ENCODE results near the gene AKAP12.

AKAP12 gene

DNA sequence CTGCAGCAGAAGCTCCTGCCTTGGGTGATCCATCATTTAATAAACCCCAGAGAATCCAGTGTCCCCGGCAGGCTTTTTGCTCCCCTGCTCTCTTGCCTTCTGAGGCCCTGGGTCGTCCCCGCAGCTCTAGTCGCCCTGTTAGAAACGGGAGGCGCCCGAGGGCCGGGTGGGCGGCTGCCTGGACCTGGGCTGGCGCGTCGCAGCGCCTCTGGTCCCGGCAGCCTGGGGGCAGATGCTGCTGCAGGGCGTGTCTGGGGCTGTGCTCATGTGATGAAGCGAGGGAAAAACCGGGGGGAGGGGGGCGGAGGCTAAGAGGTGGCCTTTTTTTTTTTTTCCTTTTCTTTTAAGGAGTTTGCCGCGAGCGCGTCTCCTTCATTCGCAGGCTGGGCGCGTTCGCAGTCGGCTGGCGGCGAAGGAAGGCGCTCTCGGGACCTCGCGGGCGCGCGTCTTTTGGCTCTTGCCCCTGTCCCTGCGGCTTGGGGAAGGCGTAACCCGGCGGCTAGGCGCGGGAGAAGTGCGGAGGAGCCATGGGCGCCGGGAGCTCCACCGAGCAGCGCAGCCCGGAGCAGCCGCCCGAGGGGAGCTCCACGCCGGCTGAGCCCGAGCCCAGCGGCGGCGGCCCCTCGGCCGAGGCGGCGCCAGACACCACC is 394 bp downstream of the AKAP12 start:
- no peak for DNase-seq (ENCODE audit: low read depth)

DNA sequence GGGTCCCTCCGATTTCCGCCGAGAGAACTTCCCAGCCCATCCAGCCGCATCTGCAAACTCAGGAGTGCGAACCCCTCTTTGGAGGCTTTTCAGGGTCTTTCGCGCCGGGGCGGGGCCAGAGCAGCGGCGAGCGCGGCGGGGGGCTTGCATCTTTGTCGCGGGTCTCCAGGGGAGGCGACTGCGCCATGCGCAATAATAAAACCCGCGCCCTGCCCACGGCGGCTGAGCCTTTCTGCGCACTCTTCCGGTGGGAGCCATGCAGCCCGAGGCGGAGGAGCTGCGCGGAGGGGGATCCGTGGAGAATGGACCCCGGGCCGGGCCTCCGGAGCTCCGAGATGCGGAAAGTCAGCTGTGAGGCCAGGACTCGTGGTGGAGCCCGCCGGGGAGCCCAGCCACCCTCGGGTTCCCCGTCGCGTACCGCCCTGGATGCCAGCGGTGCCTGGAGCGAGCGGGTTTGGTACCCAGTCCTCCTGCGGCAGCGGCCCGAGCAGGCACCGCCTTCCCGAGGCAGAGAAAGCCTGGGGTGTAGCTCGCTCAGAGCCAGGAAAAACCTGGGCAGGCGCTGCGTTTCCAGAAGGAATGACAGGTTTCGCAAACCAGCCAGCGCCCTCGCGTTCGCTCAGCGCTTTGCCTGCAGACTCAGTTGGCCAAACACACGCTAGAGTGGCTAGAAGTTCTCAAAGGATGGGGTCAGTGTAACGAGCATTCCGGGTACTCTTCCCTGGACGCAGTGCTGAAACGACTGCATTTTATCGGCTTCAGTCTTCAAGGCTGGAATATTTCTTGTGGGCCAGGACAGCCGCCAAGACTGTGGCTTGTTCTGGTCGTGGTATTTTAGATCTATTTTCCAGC is 1.2 kb downstream of the AKAP12 start:
- no peak for DNase-seq (ENCODE audit: low read depth)

GRCh38 chr6:151241853-151242252 is 2.1 kb downstream of the AKAP12 start:
- no peak for DNase-seq (ENCODE audit: low read depth)

- no peak for DNase-seq (ENCODE audit: low read depth)
These were observed 2.7 kb downstream of the AKAP12 start for GRCh38 chr6:151242420-151242861.

DNA sequence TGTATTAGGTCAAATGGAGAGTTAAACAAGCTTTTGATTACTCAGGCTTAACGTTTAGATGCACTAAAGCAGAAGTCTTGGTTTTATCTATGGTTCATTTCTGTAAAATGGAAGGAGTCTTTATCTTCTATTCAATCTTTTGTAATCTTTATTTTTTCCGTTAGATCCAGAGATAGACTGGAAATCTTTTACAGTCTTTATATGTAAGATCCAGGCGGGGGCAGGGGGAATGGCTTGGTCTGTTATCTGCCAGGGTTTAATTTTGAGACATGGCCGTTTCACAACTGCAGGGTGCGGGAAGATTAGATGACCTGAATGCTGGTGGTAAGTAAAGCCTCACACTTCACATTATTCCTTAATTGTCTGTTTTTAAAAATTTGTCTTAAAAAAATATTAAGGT is 3.7 kb downstream of the AKAP12 start:
- DNase-seq (ENCODE audit: low read depth), result no peak

- DNase-seq (ENCODE audit: low read depth), result no peak
These were observed 7.7 kb downstream of the AKAP12 start for GRCh38 chr6:151247490-151247889.

- DNase-seq (ENCODE audit: low read depth), result no peak
These were observed 8.5 kb downstream of the AKAP12 start for GRCh38 chr6:151248295-151248694.

DNA sequence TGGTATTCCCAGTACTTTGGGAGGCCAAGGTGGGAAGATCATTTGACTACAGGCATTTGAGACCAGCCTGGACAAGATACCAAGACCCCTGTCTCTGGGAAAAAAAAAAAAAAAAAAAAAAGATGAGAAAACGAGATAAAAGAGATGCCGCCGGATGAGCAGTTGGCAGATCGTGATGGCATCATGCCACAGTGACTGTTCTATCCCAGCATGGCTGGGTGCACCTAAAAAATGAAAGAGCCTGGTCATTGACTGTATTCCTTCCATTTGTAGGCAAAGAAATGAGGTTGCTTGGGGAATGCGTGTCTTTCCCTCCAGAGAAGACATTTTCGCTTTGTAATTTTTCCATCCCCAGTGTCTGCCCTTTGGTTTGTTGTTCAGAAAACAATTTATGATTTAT is 12.9 kb downstream of the AKAP12 start:
- DNase-seq (ENCODE audit: low read depth), result no peak

DNA sequence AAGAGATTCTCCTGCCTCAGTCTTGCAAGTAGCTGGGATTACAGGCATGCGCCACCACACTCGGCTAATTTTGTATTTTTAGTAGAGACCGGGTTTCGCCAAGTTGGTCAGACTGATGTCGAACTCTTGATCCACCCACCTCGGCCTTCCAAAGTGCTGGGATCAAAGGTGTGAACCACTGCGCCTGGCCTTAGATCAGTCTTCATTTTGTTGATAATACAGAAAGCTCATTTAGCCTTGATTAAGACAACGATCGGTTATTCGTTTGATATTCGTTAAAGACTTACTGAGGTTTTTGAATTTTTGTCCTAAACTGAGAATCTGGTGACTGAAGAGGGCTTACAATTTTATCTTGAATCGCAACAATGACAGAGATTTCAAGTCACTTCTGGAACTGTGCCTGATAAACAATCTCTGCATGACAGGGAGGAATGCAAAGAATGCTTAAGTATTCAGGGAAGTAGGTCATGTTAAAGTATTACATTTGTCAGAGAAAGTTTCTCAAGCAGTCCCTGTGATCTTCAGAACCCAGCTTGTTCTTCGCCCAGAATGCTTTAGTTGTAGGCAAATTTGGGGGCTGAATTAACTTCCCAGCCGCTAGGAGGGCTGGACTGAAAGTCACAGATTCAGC is 14.8 kb downstream of the AKAP12 start:
- DNase-seq (ENCODE audit: low read depth), result no peak

DNA sequence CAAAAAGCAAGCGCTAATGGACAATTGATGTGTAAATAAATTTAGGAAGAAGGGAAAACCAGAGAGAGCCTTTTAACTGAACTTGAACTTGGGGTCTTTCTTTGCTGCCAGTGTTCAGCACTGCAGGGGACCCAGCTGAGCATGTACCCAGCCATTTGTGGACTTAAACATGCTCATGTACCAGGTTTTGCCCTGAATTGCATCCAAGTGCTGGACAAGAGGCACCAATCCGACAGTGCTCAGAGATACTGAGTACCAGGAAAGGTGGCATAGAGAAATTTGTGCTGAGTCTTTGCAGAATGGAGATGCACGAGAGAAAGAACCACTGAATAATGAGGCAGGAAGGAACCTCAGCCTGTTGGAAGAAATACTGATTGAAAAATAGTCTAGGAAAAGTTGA is 16.0 kb downstream of the AKAP12 start:
- no peak for DNase-seq (ENCODE audit: low read depth)

DNA sequence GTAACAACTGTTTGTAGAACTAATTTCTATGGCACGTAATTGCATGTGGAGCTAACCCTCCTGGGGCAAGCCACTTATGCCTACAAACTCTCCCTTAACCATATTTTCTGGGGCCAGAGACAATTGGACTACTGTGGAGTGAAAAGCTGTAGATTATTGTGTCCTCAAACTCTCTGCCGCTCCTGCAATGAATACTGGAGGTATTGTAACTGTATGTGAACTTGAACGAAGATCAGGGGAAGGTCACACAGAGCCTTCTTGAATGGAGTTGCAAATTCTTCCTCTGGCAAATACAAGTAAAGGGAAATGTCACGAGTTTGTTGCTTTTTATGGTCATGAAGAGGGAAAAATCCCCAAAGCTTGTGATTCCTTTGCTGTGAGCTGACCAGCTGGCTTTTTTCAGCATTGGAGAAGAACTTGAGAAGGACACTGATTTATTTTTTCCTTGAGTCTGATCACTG is 18.2 kb downstream of the AKAP12 start:
- DNase-seq (ENCODE audit: low read depth), result no peak

- DNase-seq (ENCODE audit: low read depth), result no peak
These were observed 20.4 kb downstream of the AKAP12 start for GRCh38 chr6:151260205-151260604.

GRCh38 chr6:151263035-151263434 is 23.3 kb downstream of the AKAP12 start:
- DNase-seq (ENCODE audit: low read depth), result no peak

- DNase-seq (ENCODE audit: low read depth), result no peak
These were observed 24.2 kb downstream of the AKAP12 start for GRCh38 chr6:151263967-151264366.

DNA sequence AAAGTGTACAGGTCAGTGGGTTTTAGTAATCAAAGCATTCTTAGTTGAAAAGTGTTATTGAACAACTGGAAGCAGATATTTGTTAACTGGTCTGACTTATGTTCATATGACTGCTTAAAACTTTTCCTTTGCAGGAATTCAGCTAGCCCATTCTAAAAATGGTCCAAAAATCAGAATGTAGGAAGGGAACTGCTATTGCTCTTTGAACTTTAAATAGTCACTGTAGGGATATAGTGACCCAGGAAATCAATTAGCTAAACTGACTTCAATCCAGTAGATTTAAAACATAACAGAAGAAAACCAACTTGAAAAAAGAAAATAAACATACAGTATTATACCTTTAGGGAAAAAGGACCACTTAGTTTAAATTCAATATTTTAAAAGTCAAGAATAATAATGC is 25.5 kb downstream of the AKAP12 start:
- DNase-seq (ENCODE audit: low read depth), result no peak

DNA sequence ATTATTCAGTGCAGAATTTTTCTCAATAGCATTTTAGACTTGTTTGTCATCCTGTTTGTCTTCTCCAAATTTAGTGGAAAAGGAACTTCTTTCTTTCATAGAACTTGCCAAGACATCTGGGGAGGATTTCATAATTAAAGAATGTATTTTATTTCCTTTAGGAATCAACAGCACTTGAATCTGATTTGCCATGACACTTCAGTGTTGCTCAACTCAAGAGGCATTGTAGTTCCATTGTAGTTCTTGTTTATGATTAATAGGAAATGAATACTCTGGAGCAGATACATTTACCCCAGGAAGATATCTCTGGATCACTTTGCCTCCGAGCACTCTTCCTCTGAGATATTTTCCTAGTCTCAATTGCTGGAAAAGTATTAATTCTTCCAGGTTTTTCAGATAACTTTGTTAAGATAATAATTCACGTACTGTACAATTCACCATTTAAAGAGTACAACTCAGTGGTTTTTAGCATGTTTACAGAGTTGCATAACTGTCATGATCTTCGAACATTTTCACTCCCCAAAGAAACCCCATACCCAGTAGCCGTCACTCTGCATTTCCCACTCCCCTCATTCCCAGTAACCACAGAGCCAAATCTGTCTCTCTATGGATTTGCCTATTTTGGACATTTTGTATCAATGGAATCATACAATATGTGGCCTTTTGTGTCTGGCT is 29.7 kb downstream of the AKAP12 start:
- no peak for DNase-seq (ENCODE audit: low read depth)

DNA sequence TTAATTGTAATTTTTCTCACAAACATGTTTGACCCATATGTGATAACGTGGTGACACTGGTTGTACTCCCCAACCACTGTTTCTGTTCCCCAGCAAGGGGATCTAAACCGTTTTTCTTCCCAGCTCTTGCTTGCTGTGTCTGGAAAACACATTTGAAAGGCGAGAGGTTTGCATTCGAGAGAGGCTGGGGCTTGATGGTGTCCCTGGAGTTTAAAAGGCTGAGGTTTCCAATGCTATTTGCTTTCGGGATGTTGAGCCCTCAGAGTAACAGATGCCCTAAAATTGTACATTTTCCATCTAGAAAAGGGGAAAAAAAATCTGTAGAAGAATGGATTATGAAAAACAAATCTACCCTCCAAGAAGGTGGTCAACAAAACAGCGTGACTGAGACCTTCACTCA is 35.4 kb downstream of the AKAP12 start:
- DNase-seq (ENCODE audit: low read depth), result no peak

- no peak for DNase-seq (ENCODE audit: low read depth)
These were observed 35.8 kb downstream of the AKAP12 start for GRCh38 chr6:151275566-151275965.

- no peak for DNase-seq (ENCODE audit: low read depth)
These were observed 36.5 kb downstream of the AKAP12 start for GRCh38 chr6:151276112-151276740.

GRCh38 chr6:151279891-151280290 is 40.1 kb downstream of the AKAP12 start:
- DNase-seq (ENCODE audit: low read depth), result no peak

DNA sequence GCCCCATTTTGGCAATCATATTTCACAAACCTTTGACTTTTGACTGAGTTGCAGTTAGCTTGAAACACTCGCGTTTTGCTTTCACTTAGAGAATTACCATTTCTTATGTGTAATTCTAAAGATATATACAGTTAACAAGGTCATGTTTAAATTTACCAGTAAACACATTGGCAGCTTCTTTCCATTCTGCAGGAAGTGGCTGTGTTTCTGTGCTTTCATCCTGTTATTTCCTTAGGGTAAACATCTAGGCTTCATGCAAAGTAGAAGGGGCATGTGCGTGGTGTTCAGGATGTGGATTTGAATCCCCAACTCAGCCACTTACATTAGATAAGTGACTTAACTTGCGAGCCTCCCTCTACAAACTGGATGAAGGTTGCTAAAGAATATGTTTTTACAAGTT is 41.1 kb downstream of the AKAP12 start:
- no peak for DNase-seq (ENCODE audit: low read depth)

- no peak for DNase-seq (ENCODE audit: low read depth)
These were observed 44.2 kb downstream of the AKAP12 start for GRCh38 chr6:151284012-151284411.
